Loucy (cell line): Measurements from ENCODE around the gene PLA2G7.

ENCODE experiments used
- EZH2phosphoT487 ChIP-seq: fragments of 200-600 bp; IDR thresholded peaks from 2 replicates; pipeline ENCODE4 v1.6.1; 2018; ENCODE audit warnings: antibody characterized with exemption, mild to moderate bottlenecking, moderate library complexity, borderline replicate concordance
- TF ChIP-seq, protein P1 (sequence below): fragments of 200-600 bp; sonication (generic); conservative IDR thresholded peaks from 2 replicates; pipeline ENCODE4 v1.5.1; 2014; ENCODE audit warnings: mild to moderate bottlenecking, antibody characterized with exemption, low read length

DNA sequence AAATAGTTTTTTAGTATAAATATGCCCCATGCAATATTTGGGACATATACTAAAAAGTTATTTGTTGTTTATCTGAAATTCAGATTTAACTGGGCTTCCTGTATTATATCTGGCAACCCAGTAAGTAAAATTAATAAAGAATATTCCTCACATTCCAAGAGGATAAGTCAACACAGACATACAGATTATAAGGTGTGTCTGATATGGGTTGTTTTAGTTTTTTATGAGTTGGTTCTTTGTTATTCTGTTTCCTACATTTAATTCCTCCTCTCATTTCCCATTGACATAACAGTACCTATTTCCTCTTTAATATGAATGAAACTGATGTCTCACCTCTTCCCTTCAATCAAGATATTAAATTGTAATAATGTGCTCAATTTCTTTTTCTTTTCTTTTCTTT, 1.7 kb upstream of the PLA2G7 start:
- TF ChIP-seq, protein P1, sequence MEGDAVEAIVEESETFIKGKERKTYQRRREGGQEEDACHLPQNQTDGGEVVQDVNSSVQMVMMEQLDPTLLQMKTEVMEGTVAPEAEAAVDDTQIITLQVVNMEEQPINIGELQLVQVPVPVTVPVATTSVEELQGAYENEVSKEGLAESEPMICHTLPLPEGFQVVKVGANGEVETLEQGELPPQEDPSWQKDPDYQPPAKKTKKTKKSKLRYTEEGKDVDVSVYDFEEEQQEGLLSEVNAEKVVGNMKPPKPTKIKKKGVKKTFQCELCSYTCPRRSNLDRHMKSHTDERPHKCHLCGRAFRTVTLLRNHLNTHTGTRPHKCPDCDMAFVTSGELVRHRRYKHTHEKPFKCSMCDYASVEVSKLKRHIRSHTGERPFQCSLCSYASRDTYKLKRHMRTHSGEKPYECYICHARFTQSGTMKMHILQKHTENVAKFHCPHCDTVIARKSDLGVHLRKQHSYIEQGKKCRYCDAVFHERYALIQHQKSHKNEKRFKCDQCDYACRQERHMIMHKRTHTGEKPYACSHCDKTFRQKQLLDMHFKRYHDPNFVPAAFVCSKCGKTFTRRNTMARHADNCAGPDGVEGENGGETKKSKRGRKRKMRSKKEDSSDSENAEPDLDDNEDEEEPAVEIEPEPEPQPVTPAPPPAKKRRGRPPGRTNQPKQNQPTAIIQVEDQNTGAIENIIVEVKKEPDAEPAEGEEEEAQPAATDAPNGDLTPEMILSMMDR: no peak
- no peak for TF ChIP-seq EZH2phosphoT487
